ENCODE data around the gene MTUS2. TPM values are rescaled to one million over a fixed set of nuclear protein-coding genes. Genes with fewer than 3 reads are reported as not detected.

The MTUS2 gene
- under 1 TPM; 0.55 to 0.90 (median 0.69) TPM for polyA plus RNA-seq (ENCODE audit: insufficient read length in 3 of 3)
- long read RNA-seq, donor 1, partial matches to known transcripts, result 0 of 2 reads
- long read RNA-seq, donor 1, other reads (novel, unspliced or antisense), result 0 of 2 reads
- long read RNA-seq, donor 2, partial matches to known transcripts, result 0 of 2 reads
- long read RNA-seq, donor 2, other reads (novel, unspliced or antisense), result 0 of 2 reads
- long read RNA-seq, donor 3, result 0 reads
- long read RNA-seq, donor 4, result 0 reads
- long read RNA-seq, donor 5, result 0 reads
- long read RNA-seq, donor 6, result 0 reads
- long read RNA-seq, donor 7, result 0 reads
- long read RNA-seq, donor 8, result 0 reads
- long read RNA-seq, donor 9, result 0 reads
- long read RNA-seq, donor 10, result 0 reads
- long read RNA-seq, donor 11, result 0 reads
- long read RNA-seq, donor 12, result 0 reads
- long read RNA-seq, donor 13, result 0 reads
- long read RNA-seq, donor 14, result 0 reads
- long read RNA-seq, donor 15, result 0 reads
- long read RNA-seq, donor 16, result 0 reads

- DNase-seq, result no peak
Measured at GRCh38 chr13:28820099-28821051, at the start of gene MTUS2. Gene MTUS2, plus strand, starts transcription at chr13:28820339.

- no peak for DNase-seq
Measured at GRCh38 chr13:28778308-28779215, 41.6 kb upstream of the MTUS2 start.

GRCh38 chr13:28792992-28793391 is 27.1 kb upstream of the MTUS2 start:
- DNase-seq, result no peak

DNA sequence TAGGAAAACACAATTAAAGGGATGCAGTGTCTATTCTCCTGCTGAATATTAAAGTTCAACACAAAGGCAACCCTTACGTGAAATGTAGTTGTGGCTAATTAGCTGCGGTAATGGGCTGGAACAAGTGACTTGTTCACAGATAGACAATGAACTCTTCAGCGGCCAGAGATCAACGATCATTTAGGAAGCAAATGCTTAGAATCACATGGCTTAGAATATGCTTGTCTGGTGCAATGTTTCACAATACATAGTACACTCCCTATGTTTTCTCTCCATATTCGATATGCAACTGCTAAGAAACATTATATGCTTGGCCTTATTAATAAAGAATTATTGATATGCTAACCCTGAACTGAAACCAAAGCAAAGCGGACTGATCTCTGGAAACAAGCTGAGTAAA is 25.7 kb upstream of the MTUS2 start:
- no peak for DNase-seq

GRCh38 chr13:28796938-28797257 is 23.2 kb upstream of the MTUS2 start:
- DNase-seq, result no peak

GRCh38 chr13:28805193-28805819 is 14.8 kb upstream of the MTUS2 start:
- no peak for DNase-seq

- no peak for DNase-seq
Measured at GRCh38 chr13:28817204-28817603, 2.9 kb upstream of the MTUS2 start.

DNA sequence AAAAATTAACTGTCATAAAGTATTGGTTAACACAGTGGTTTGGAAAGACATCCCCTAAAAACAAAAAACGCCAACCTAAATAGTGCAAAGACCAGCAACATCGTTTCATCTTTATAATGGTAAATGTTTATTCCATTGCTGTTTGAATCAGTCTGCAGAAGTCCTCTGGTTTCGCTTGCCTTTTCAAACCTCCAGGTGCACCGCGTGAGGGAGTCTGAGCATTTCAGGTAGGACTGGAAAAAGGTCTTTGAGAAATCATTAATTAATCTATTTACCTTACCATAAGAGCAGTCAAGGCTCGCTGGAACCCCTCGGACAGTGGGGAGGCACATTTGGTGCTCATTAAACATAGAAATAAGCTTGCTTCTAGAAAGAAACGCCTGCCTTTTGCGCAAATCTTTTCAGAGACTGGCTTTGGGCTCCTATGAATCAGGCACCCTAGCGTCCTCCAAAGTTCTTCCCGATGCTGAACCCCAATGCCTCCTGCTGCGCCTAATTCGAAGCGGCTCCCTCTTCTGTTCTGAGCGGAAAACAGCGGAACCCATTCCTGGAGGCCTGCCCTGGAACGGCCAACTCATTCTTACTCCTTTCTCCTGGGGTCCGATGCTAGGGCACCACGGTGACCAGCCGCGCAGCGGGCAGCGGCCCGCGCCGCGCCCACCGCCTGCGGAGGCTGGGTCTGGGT is 951 bp upstream of the MTUS2 start:
- no peak for DNase-seq

DNA sequence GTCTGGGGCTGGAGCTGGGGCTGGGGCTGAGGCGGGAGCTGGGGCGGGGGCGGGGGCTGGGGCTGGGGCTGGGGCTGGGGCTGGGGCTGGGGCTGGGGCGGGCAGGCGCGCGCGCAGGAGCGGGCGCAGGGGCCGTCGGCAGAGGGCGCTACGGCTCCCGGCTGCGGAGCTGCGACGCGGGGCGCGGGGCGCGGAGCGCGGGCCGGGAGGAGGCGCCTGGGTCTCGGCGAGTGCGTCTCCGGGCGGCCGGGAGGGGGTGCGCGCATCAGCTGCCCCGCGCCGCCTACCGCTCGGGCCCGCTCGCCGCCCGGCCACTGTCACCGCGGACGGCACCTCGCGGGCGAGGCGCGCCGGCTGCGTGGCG is 422 bp upstream of the MTUS2 start:
- DNase-seq, result peak; percentile 48

- DNase-seq, result no peak
Measured at GRCh38 chr13:28822151-28822550, 2.0 kb downstream of the MTUS2 start.

DNA sequence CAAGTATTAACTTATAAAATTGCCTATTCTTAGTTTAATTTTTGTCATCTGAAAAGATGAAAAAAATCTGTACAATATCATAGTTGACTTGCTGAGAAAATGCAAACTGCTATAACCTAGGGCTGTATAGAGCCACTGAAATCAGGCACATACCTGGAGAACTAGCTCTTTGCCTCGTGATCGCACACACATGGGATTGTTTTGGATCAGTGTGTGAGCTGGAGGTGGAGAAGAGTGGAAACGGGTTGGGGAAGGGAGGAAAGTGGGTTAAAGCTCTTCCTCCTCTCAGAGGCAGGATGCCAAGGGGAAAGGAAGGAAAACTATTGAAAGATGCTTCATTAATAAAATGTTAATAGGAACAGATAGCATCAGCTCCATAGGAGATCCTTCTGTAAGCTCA is 2.7 kb downstream of the MTUS2 start:
- DNase-seq, result no peak

DNA sequence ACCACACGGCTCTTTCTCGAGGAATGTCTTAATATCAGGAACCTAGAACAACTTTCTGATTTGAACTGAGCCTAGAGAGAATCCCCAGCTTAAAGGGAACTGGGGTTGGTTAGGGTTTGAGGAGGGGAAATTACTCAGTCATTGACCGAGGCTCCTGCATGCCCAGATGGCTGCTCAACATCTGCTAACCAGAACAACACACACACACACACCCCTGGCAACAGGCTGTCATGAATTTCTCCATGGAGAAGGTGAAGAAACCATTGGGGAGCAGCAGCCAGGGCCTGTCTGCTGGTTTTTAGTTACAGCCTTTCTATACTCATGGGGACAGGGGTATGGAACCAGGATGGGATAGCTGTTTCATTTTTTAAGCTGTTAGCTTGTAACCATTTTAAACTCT is 5.2 kb downstream of the MTUS2 start:
- no peak for DNase-seq

DNA sequence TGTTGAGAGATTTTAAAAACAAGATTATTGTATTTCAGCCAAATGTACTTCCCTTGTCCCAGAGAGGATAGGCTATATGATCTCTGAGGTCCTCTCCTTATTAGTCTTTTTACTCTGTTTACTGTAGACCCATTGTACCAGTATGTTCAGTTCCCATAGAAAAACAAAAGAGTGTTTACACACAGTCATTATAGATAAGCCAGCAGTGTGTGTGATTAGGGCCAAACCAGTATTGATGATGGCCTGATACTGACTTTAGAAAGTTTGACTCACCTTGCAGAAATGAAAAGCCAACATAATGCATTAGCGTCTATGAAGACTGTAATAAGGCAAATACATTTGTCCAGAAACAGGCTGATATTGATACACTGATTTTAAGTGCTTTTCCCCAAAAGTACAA is 6.2 kb downstream of the MTUS2 start:
- DNase-seq, result no peak

GRCh38 chr13:28830580-28830979 is 10.4 kb downstream of the MTUS2 start:
- no peak for DNase-seq

DNA sequence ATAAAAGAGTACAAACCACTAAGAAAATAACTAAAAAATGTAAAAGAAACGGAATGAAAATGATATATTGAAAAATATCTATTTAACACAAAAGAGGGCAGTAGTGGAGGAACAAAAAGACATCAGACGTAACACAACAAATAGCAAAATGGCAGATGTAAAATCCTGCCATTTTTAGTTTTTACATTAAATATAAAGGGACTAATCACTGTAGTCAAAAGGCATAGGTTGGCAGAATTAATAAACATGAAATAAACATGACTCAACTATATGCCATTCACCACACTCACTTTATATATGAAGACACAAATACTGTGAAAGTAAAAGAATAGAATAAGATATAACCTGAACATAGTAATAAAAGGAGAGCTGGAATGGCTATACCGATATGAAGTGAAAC is 11.0 kb downstream of the MTUS2 start:
- DNase-seq, result no peak

DNA sequence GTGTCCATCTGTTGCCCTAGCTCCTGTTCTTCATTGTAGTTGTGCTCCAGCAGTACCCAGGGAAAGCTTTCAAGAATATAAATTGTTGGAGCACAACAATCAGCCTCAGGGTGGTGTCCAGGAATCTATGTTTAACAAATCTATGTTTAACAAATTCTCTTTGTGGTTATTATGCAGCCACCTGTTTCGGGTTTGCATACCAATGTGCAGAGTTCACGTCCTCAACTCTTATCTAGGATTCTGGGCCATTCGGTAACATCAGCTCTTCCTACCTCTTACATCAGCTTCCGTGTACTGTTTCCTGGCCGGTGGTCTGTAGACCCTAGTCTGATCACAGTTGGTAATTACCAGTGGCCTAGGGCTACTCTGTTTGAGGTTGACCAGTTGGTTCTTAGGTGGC is 17.0 kb downstream of the MTUS2 start:
- DNase-seq, result no peak

GRCh38 chr13:28843639-28844038 is 23.5 kb downstream of the MTUS2 start:
- DNase-seq, result no peak

GRCh38 chr13:28849441-28849840 is 29.3 kb downstream of the MTUS2 start:
- DNase-seq, result no peak

- DNase-seq, result no peak
Measured at GRCh38 chr13:28850226-28850625, 30.1 kb downstream of the MTUS2 start.

GRCh38 chr13:28851422-28851821 is 31.3 kb downstream of the MTUS2 start:
- no peak for DNase-seq

GRCh38 chr13:28854657-28855056 is 34.5 kb downstream of the MTUS2 start:
- DNase-seq, result no peak
